SK-N-SH (cell line): ENCODE results near the gene IFT52. TPM values are rescaled to one million over a fixed set of nuclear protein-coding genes. Genes with fewer than 3 reads are reported as not detected.

Experiments
- CTCF ChIA-PET: fragments of 300-600, 350-600 bp; formaldehyde crosslinking; extraction: SDS; loops from one replicate; lab custom pipeline; 2021; lab: Yijun Ruan, JAX
- POLR2A ChIA-PET: fragments of 350-600 bp; sonication (Branson Sonifier 250); formaldehyde crosslinking; extraction: SDS; loops from one replicate; lab custom pipeline; 2020; ENCODE audit warnings: antibody characterized with exemption, inconsistent platforms; lab: Yijun Ruan, JAX
- DNase-seq: peaks from one replicate; pipeline ENCODE4 v3.0.0; 2012
- H2AFZ ChIP-seq: fragments of 200-600 bp; sonication (generic); 2 replicates; pipeline ENCODE4 v1.8.1; 2016; ENCODE audit warnings: antibody characterized with exemption, mild to moderate bottlenecking, low read depth
- H3F3A ChIP-seq: fragments of 200-600 bp; sonication (generic); replicated peaks from 2 replicates; pipeline ENCODE3; 2016; ENCODE audit warnings: antibody characterized with exemption, mild to moderate bottlenecking; ENCODE audit not compliant: insufficient read depth
- H3K27ac ChIP-seq, 2 experiments: fragments of 200-500 bp in 1 of 2; fragments of 200-600 bp in 1 of 2; sonication (Bioruptor generic) in 1 of 2; sonication (generic), shearing (Covaris generic) in 1 of 2; 2 replicates each; pipeline versions ENCODE4 v1.5.1 to v1.6.1; 2014 to 2016; ENCODE audit warnings: low read depth in 2 of 2, inconsistent platforms in 1 of 2, low read length in 1 of 2, mild to moderate bottlenecking in 1 of 2, mixed read lengths in 1 of 2
- H3K27me3 ChIP-seq: fragments of 200-600 bp; sonication (generic), shearing (Covaris generic); 2 replicates; pipeline ENCODE4 v1.6.1; 2016; ENCODE audit warnings: mixed run types; ENCODE audit not compliant: insufficient read depth
- H3K36me3 ChIP-seq, 2 experiments: fragments of 200-500 bp in 1 of 2; fragments of 200-600 bp in 1 of 2; sonication (Bioruptor generic) in 1 of 2; sonication (generic) in 1 of 2; replicated peaks in 1 of 2; 2 replicates each; pipeline versions ENCODE3 to v1.5.1; 2014 to 2016; ENCODE audit warnings: low read length in 1 of 2, mild to moderate bottlenecking in 1 of 2; ENCODE audit not compliant: insufficient read depth in 2 of 2, control insufficient read depth in 1 of 2
- H3K4me1 ChIP-seq, 2 experiments: fragments of 200-500 bp in 1 of 2; fragments of 200-600 bp in 1 of 2; sonication (Bioruptor generic) in 1 of 2; sonication (generic), shearing (Covaris generic) in 1 of 2; 2 replicates each; pipeline versions ENCODE4 v1.5.1 to v1.6.1; 2014 to 2016; ENCODE audit warnings: low read depth in 1 of 2, low read length in 1 of 2, mixed run types in 1 of 2; ENCODE audit not compliant: insufficient read depth in 2 of 2, control insufficient read depth in 1 of 2
- H3K4me2 ChIP-seq: fragments of 200-600 bp; sonication (generic), shearing (Covaris generic); 2 replicates; pipeline ENCODE4 v1.6.1; 2017; ENCODE audit warnings: mixed run types
- H3K4me3 ChIP-seq, 2 experiments: fragments of 200-500 bp in 1 of 2; fragments of 200-600 bp in 1 of 2; sonication (Bioruptor generic) in 1 of 2; sonication (generic), shearing (Covaris generic) in 1 of 2; 2 replicates each; pipeline versions ENCODE4 v1.5.1 to v1.8.1; 2014 to 2016; ENCODE audit warnings: low read depth in 2 of 2, inconsistent platforms in 1 of 2, low read length in 1 of 2, mild to moderate bottlenecking in 1 of 2, mixed read lengths in 1 of 2, moderate library complexity in 1 of 2
- H3K79me2 ChIP-seq: fragments of 200-600 bp; sonication (generic); 2 replicates; pipeline ENCODE4 v1.8.1; 2017; ENCODE audit warnings: mild to moderate bottlenecking; ENCODE audit not compliant: insufficient read depth
- H3K9ac ChIP-seq: fragments of 200-600 bp; sonication (generic); 2 replicates; pipeline ENCODE4 v1.6.1; 2017; ENCODE audit warnings: mixed run types
- H3K9me2 ChIP-seq: fragments of 200-600 bp; sonication (generic); 2 replicates; pipeline ENCODE4 v1.6.1; 2017; ENCODE audit warnings: mixed run types
- H3K9me3 ChIP-seq: fragments of 200-600 bp; sonication (generic); 2 replicates; pipeline ENCODE4 v1.6.1; 2017; ENCODE audit warnings: mixed run types, mild to moderate bottlenecking, moderate library complexity
- H4K20me1 ChIP-seq: fragments of 200-600 bp; sonication (generic); 2 replicates; pipeline ENCODE4 v1.6.1; 2017; ENCODE audit warnings: mild to moderate bottlenecking, mixed run types; ENCODE audit not compliant: insufficient read depth
- FOXM1 ChIP-seq: IDR thresholded peaks from 2 replicates; pipeline ENCODE4 v1.4.0; 2012; ENCODE audit warnings: low read depth, mild to moderate bottlenecking
- SIN3A ChIP-seq: IDR thresholded peaks from 2 replicates; pipeline ENCODE4 v1.6.1; 2012; ENCODE audit warnings: low read depth, mild to moderate bottlenecking, low read length, moderate library complexity, borderline replicate concordance
- TAF1 ChIP-seq: IDR thresholded peaks from 2 replicates; pipeline ENCODE4 v1.6.1; 2012; ENCODE audit warnings: low read depth, mild to moderate bottlenecking, low read length, moderate library complexity, borderline replicate concordance
- USF1 ChIP-seq: IDR thresholded peaks from 2 replicates; pipeline ENCODE4 v1.4.0; 2012; ENCODE audit warnings: low read depth, borderline replicate concordance
- ZBTB33 ChIP-seq: IDR thresholded peaks from 2 replicates; pipeline ENCODE4 v1.4.0; 2012; ENCODE audit warnings: low read depth, borderline replicate concordance
- WGBS: methylation state at CpG from one replicate; pipeline ENCODE4 v1.1.6; 2017; ENCODE audit warnings: low lambda C conversion rate; 5-methylcytosine and 5-hydroxymethylcytosine counted together
- polyA plus RNA-seq, 3 experiments: library from polyadenylated mRNA; depleted of rRNA; stranded (reverse); fragments of >200 nt; gene quantifications; 2 replicates each; pipeline ENCODE4 v1.2.3, GENCODE V29; 2012

Gene IFT52
- polyA plus RNA-seq, 1 of the 3 experiments (the other 2 are of a cell fraction): 34.0 TPM

GRCh38 chr20:43576108-43576507 lies 14.6 kb upstream of the IFT52 start:
- 72% methylated on average over 9 of the region's 10 CpGs for WGBS
- H4K20me1 ChIP-seq: no peaks in the 10 kb centered on the region
- H3K27ac ChIP-seq: no peak overlapping the region
- POLR2A ChIA-PET: no interaction called here
- DNase-seq: no peak
- no peaks in the 10 kb centered on the region for H3K4me1 ChIP-seq
- TF ChIP-seq TAF1 (no peak), USF1 (no peak), ZBTB33 (no peak), SIN3A (no peak)
- no peaks in the 10 kb centered on the region for H3K79me2 ChIP-seq
- H3K9ac ChIP-seq: no peak overlapping the region
- CTCF ChIA-PET: interaction anchor here (2.1 kb wide), 1 partner anchor 37 kb away, joined by 8 read pairs; no protein-coding TSS in a partner anchor
- H3K4me2 ChIP-seq: no peak overlapping the region
- H3K36me3 ChIP-seq: no peaks in the 10 kb centered on the region
- no peaks in the 10 kb centered on the region for H3K27me3 ChIP-seq
- no peaks in the 10 kb centered on the region for H3K9me3 ChIP-seq
- H3K9me2 ChIP-seq: no peaks in the 10 kb centered on the region
- H3F3A ChIP-seq: no peaks in the 10 kb centered on the region
- no peak overlapping the region for H3K4me3 ChIP-seq
- H2AFZ ChIP-seq: no peak overlapping the region

GRCh38 chr20:43579861-43580793 lies 10.6 kb upstream of the IFT52 start:
- no peaks in the 10 kb centered on the region for H3K79me2 ChIP-seq
- POLR2A ChIA-PET: no interaction called here
- H3K27me3 ChIP-seq: no peaks in the 10 kb centered on the region
- H3K36me3 ChIP-seq: no peaks in the 10 kb centered on the region
- TF ChIP-seq FOXM1: no peak
- TF ChIP-seq, all 33 proteins: peak for 0
- no peak for DNase-seq
- no peak overlapping the region for H2AFZ ChIP-seq
- 50% methylated on average over 7 of the region's 7 CpGs for WGBS
- no peaks in the 10 kb centered on the region for H3F3A ChIP-seq
- H3K9ac ChIP-seq: no peak overlapping the region
- no peaks in the 10 kb centered on the region for H4K20me1 ChIP-seq
- CTCF ChIA-PET: interaction anchor here (1.3 kb wide), 1 partner anchor 8 kb away, joined by 3 read pairs; no protein-coding TSS in a partner anchor
- H3K4me3 ChIP-seq: no peak overlapping the region
- H3K4me2 ChIP-seq: no peak overlapping the region
- H3K27ac ChIP-seq: no peak overlapping the region
- no peaks in the 10 kb centered on the region for H3K9me2 ChIP-seq
- no peaks in the 10 kb centered on the region; a peak in 1 of 4 replicates for H3K4me1 ChIP-seq
- H3K9me3 ChIP-seq: no peaks in the 10 kb centered on the region
